CD4-positive, alpha-beta T cell (primary cell): ENCODE results near the gene ZNF584. TPM values are rescaled to one million over a fixed set of nuclear protein-coding genes. Genes with fewer than 3 reads are reported as not detected.
"Not testable (repeated sequence)": the region's sequence is repeated elsewhere in the genome, so short reads cannot be mapped to it uniquely, and the experiment has no call there.

Source experiments
- ATAC-seq: fragments of 200-7000 bp; cut with Tn5 transposase; one replicate; pipeline ENCODE4 v1.10.0; 2022; ENCODE audit warnings: mild to moderate bottlenecking; ENCODE audit not compliant: poor library complexity
- CTCF ChIA-PET: fragments of 350-600 bp; sonication (Branson Sonifier 250); formaldehyde crosslinking; loops from one replicate; lab custom pipeline; 2021; ENCODE audit warnings: antibody characterized with exemption, inconsistent platforms; lab: Charles Lee
- POLR2A ChIA-PET: fragments of 350-600 bp; sonication (Branson Sonifier 250); formaldehyde crosslinking; loops from one replicate; lab custom pipeline; 2021; ENCODE audit warnings: antibody characterized with exemption, inconsistent platforms; lab: Charles Lee
- DNase-seq, 14 experiments: peaks; one replicate each; pipeline ENCODE4 v3.0.0-alpha.2; 2013 to 2020; ENCODE audit warnings: mixed read lengths in 2 of 14
- H3K27ac ChIP-seq, 2 donors: one replicate each; pipeline versions ENCODE4 v1.5.1 to v1.7.0; 2013; ENCODE audit warnings: low read length in 2 of 2, low read depth in 1 of 2, mild to moderate bottlenecking in 1 of 2
- H3K27me3 ChIP-seq, 2 experiments: 1 replicate in 1 of 2; 2 replicates in 1 of 2; pipeline versions ENCODE4 v1.6.1 to v1.7.0; 2013; ENCODE audit warnings: low read length in 2 of 2, control low read depth in 1 of 2, mild to moderate bottlenecking in 1 of 2, moderate library complexity in 1 of 2; ENCODE audit not compliant: insufficient read depth in 2 of 2, control insufficient read depth in 1 of 2
- H3K36me3 ChIP-seq: one replicate; pipeline ENCODE4 v1.6.1; 2013; ENCODE audit warnings: low read length, control low read depth; ENCODE audit not compliant: insufficient read depth
- H3K4me1 ChIP-seq: one replicate; pipeline ENCODE4 v1.6.1; 2013; ENCODE audit warnings: low read length, control low read depth; ENCODE audit not compliant: insufficient read depth
- H3K4me3 ChIP-seq: one replicate; pipeline ENCODE4 v1.5.1; 2013; ENCODE audit warnings: mild to moderate bottlenecking, low read length, moderate library complexity
- H3K9me3 ChIP-seq, 2 experiments: 1 replicate in 1 of 2; 2 replicates in 1 of 2; pipeline versions ENCODE4 v1.6.1 to v1.7.0; 2013; ENCODE audit warnings: low read length in 2 of 2, mild to moderate bottlenecking in 2 of 2, control low read depth in 1 of 2, moderate library complexity in 1 of 2; ENCODE audit not compliant: control insufficient read depth in 1 of 2, insufficient read depth in 1 of 2
- H3K27ac Mint-ChIP-seq: one replicate; pipeline ENCODE4 v1.8.0; 2020; ENCODE audit warnings: mixed read lengths
- H3K27me3 Mint-ChIP-seq: one replicate; pipeline ENCODE4 v1.8.0; 2021; ENCODE audit warnings: mixed read lengths
- H3K36me3 Mint-ChIP-seq: one replicate; pipeline ENCODE4 v1.8.0; 2021; ENCODE audit warnings: low read depth, mixed read lengths
- H3K4me1 Mint-ChIP-seq: one replicate; pipeline ENCODE4 v1.8.0; 2021; ENCODE audit warnings: low read depth, mixed read lengths
- H3K4me3 Mint-ChIP-seq: one replicate; pipeline ENCODE4 v1.8.0; 2020; ENCODE audit warnings: mild to moderate bottlenecking, mixed read lengths
- H3K9me3 Mint-ChIP-seq: one replicate; pipeline ENCODE4 v1.8.0; 2020; ENCODE audit warnings: mixed read lengths
- CTCF ChIP-seq: fragments of 200-600 bp; IDR thresholded peaks from one replicate; pipeline ENCODE4 v1.8.0; 2022; ENCODE audit warnings: antibody characterized with exemption, mild to moderate bottlenecking
- intact Hi-C, 2 experiments: fragments of 100-400 bp; cut with DNase I in 1 of 2; cut with micrococcal nuclease in 1 of 2; formaldehyde crosslinking; loops; one replicate each; pipeline versions ENCODE4 v1.15.1 to v1.9.0; 2023 to 2025; cut with DNase I, micrococcal nuclease
- total RNA-seq, 174 experiments: library from RNA in 2 of 174; stranded (reverse) in 2 of 174; gene quantifications; one replicate each; pipeline ENCODE4 v1.2.3 and lab custom pipeline; 2021 to 2026

ZNF584 gene
- total RNA-seq, 2 experiments from 2014 or later = 1.7 to 1.8 TPM

GRCh38 chr19:58400316-58400915 lies 8.0 kb upstream of the ZNF584 start:
- Mint-ChIP-seq H3K4me3 (peak overlapping the region; percentile 51), H3K36me3 (peaks cover 11% of the 10 kb centered on the region), H3K4me1 (peaks cover 9% of the 10 kb centered on the region), H3K27me3 (peaks cover 25% of the 10 kb centered on the region), H3K27ac (no peak overlapping the region), H3K9me3 (no peaks in the 10 kb centered on the region)
- Histone ChIP-seq H3K27ac (no peak overlapping the region), H3K36me3 (no peaks in the 10 kb centered on the region), H3K27me3 (peaks cover 16 to 21% of the 10 kb centered on the region in 2 experiments), H3K4me1 (peaks cover 24% of the 10 kb centered on the region), H3K9me3 (peaks cover 0 to 9% of the 10 kb centered on the region in 2 experiments), H3K4me3 (peak overlapping the region; percentile 75)
- ATAC-seq (no peak), DNase-seq (no peak)
- TF ChIP-seq CTCF = no peak
- intact Hi-C loops = loop anchor here in 1 of 2 experiments (5.0 kb wide), 1 partner anchor 218 kb away; the partner anchor contains the start of gene ZNF274
- ChIA-PET POLR2A (no interaction called here), CTCF (no interaction called here)

GRCh38 chr19:58400916-58401839 lies 7.3 kb upstream of the ZNF584 start:
- Histone ChIP-seq H3K4me1 (peaks cover 20% of the 10 kb centered on the region), H3K4me3 (peak overlapping the region; percentile 75), H3K36me3 (no peaks in the 10 kb centered on the region), H3K27me3 (peaks cover 11 to 15% of the 10 kb centered on the region in 2 experiments), H3K9me3 (peaks cover 0 to 5% of the 10 kb centered on the region in 2 experiments), H3K27ac (peak overlapping the region; percentile 59 to 94)
- peaks cover 25% of the 10 kb centered on the region for H3K27me3 Mint-ChIP-seq
- H3K4me3 Mint-ChIP-seq = peak overlapping the region; percentile 88
- TF ChIP-seq CTCF = no peak
- ChIA-PET CTCF (no interaction called here), POLR2A (no interaction called here)
- H3K4me1 Mint-ChIP-seq = peaks cover 9% of the 10 kb centered on the region
- H3K27ac Mint-ChIP-seq = peak overlapping the region; percentile 86
- intact Hi-C loops = loop anchor here (1.0 to 5.0 kb wide), 4 partner anchors 14 to 219 kb away; partner anchors contain the start of genes RPS5 (in 2 of the 2), ZNF837 (in 2 of the 2) and ZNF274 (in 1 of the 2)
- no peaks in the 10 kb centered on the region for H3K9me3 Mint-ChIP-seq
- ATAC-seq = peak; percentile 95
- H3K36me3 Mint-ChIP-seq = peaks cover 5% of the 10 kb centered on the region
- DNase-seq = peak; percentile 98 to 100 (median 99)

GRCh38 chr19:58401840-58402421 lies 6.5 kb upstream of the ZNF584 start:
- Histone ChIP-seq H3K4me1 (peaks cover 20% of the 10 kb centered on the region), H3K27ac (peak overlapping the region; percentile 59 to 94), H3K27me3 (peaks cover 7 to 14% of the 10 kb centered on the region in 2 experiments), H3K9me3 (peaks cover 0 to 5% of the 10 kb centered on the region in 2 experiments), H3K4me3 (peak overlapping the region; percentile 75), H3K36me3 (no peaks in the 10 kb centered on the region)
- Mint-ChIP-seq H3K27ac (peak overlapping the region; percentile 86), H3K27me3 (peaks cover 24% of the 10 kb centered on the region), H3K9me3 (no peaks in the 10 kb centered on the region), H3K4me3 (peak overlapping the region; percentile 34), H3K36me3 (peaks cover 5% of the 10 kb centered on the region), H3K4me1 (peaks cover 16% of the 10 kb centered on the region)
- intact Hi-C loops = loop anchor here (1.0 to 5.0 kb wide), 4 partner anchors 15 to 220 kb away; partner anchors contain the start of genes RPS5 (in 2 of the 2), ZNF837 (in 2 of the 2) and ZNF274 (in 1 of the 2)
- CTCF ChIA-PET = interaction anchor here (0.6 kb wide), 1 partner anchor 10 kb away, joined by 3 read pairs; no protein-coding TSS in a partner anchor
- ATAC-seq = no peak
- POLR2A ChIA-PET = no interaction called here
- peak; percentile 15 for TF ChIP-seq CTCF
- peak in 1 of 14 experiments; percentile 50 for DNase-seq

GRCh38 chr19:58403920-58404478 lies 4.5 kb upstream of the ZNF584 start:
- Mint-ChIP-seq H3K4me3 (peak overlapping the region; percentile 72), H3K4me1 (peaks cover 35% of the 10 kb centered on the region), H3K36me3 (peaks cover 11% of the 10 kb centered on the region), H3K27me3 (peaks cover 10% of the 10 kb centered on the region)
- H3K36me3 ChIP-seq, H3K27me3 ChIP-seq, CTCF ChIA-PET, H3K9me3 Mint-ChIP-seq, DNase-seq, H3K27ac Mint-ChIP-seq, H3K27ac ChIP-seq, ATAC-seq, H3K9me3 ChIP-seq, H3K4me3 ChIP-seq, POLR2A ChIA-PET: not testable (repeated sequence)
- peaks cover 36% of the 10 kb centered on the region for H3K4me1 ChIP-seq
- intact Hi-C loops = loop anchor here in 1 of 2 experiments (5.0 kb wide), 1 partner anchor 222 kb away; the partner anchor contains the start of gene ZNF274
